ENCODE results near the gene MATR3.
"Not testable (repeated sequence)": the region's sequence is repeated elsewhere in the genome, so short reads cannot be mapped to it uniquely, and the experiment has no call there.

- TF ChIP-seq, protein P1, sequence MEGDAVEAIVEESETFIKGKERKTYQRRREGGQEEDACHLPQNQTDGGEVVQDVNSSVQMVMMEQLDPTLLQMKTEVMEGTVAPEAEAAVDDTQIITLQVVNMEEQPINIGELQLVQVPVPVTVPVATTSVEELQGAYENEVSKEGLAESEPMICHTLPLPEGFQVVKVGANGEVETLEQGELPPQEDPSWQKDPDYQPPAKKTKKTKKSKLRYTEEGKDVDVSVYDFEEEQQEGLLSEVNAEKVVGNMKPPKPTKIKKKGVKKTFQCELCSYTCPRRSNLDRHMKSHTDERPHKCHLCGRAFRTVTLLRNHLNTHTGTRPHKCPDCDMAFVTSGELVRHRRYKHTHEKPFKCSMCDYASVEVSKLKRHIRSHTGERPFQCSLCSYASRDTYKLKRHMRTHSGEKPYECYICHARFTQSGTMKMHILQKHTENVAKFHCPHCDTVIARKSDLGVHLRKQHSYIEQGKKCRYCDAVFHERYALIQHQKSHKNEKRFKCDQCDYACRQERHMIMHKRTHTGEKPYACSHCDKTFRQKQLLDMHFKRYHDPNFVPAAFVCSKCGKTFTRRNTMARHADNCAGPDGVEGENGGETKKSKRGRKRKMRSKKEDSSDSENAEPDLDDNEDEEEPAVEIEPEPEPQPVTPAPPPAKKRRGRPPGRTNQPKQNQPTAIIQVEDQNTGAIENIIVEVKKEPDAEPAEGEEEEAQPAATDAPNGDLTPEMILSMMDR (IDR thresholded peaks at IDR 0.05; ENCODE audit: insufficient read depth, low read length, poor library complexity, severe bottlenecking) = not testable (repeated sequence)
- TF ChIP-seq EZH2phosphoT487 (conservative IDR thresholded peaks at IDR 0.05; ENCODE audit: low read length) = not testable (repeated sequence)
Measured at GRCh38 chr5:139310715-139311186, 17.2 kb downstream of the MATR3 start.
